IMR-90 (cell line): ENCODE measurements around the gene GJB4. TPM values are rescaled to one million over a fixed set of nuclear protein-coding genes. Genes with fewer than 3 reads are reported as not detected.

Experiments
- ATAC-seq: fragments of 200-7000 bp; cut with Tn5 transposase; 2 replicates; pipeline ENCODE4 v1.9.1; 2020; ENCODE audit warnings: low read depth, mild to moderate bottlenecking, moderate library complexity
- BruUV-seq: library from RNA; stranded (reverse); fragments of 400-500 nt; replicated peaks from 2 replicates; lab custom pipeline; 2021; lab: Mats Ljungman, UMichigan
- CTCF ChIA-PET: fragments of 300-600 bp; formaldehyde crosslinking; extraction: SDS; loops from one replicate; lab custom pipeline; 2021; ENCODE audit warnings: antibody characterized with exemption; lab: Yijun Ruan, JAX
- POLR2A ChIA-PET: fragments of 300-600 bp; sonication (Branson Sonifier 250); formaldehyde crosslinking; loops from one replicate; lab custom pipeline; 2022; ENCODE audit warnings: antibody characterized with exemption; ENCODE audit not compliant: unreplicated experiment; lab: Charles Lee
- DNase-seq: peaks from one replicate; pipeline ENCODE4 v3.0.0; 2013
- H2AFZ ChIP-seq: replicated peaks from 2 replicates; pipeline ENCODE3; 2013; ENCODE audit warnings: low read length, mild to moderate bottlenecking; ENCODE audit not compliant: poor library complexity
- H2AK5ac ChIP-seq: 2 replicates; pipeline ENCODE4 v1.6.1; 2013; ENCODE audit warnings: low read depth, low read length, inconsistent platforms
- H2AK9ac ChIP-seq: replicated peaks from 2 replicates; pipeline ENCODE3; 2013; ENCODE audit warnings: mild to moderate bottlenecking, low read depth, low read length, moderate library complexity; ENCODE audit not compliant: poor library complexity
- H2BK120ac ChIP-seq: 2 replicates; pipeline ENCODE4 v1.6.1; 2013; ENCODE audit warnings: low read depth, low read length, inconsistent platforms
- H2BK15ac ChIP-seq: 3 replicates; pipeline ENCODE4 v1.6.1; 2013; ENCODE audit warnings: low read depth, low read length, inconsistent platforms
- H2BK20ac ChIP-seq: 2 replicates; pipeline ENCODE4 v1.6.1; 2013; ENCODE audit warnings: low read depth, mild to moderate bottlenecking, inconsistent platforms, low read length, moderate library complexity
- H2BK5ac ChIP-seq: 2 replicates; pipeline ENCODE4 v1.6.1; 2013; ENCODE audit warnings: mild to moderate bottlenecking, low read depth, low read length, inconsistent platforms; ENCODE audit not compliant: poor library complexity, severe bottlenecking
- H3K14ac ChIP-seq: replicated peaks from 2 replicates; pipeline ENCODE4 v1.6.1; 2013; ENCODE audit warnings: low read depth, low read length, inconsistent platforms
- H3K18ac ChIP-seq: 2 replicates; pipeline ENCODE4 v1.6.1; 2013; ENCODE audit warnings: low read depth, low read length, control low read depth
- H3K23ac ChIP-seq: 2 replicates; pipeline ENCODE4 v1.6.1; 2013; ENCODE audit warnings: low read depth, low read length, inconsistent platforms
- H3K27ac ChIP-seq: 2 replicates; pipeline ENCODE4 v1.5.1; 2013; ENCODE audit warnings: mild to moderate bottlenecking, control low read depth, low read length; ENCODE audit not compliant: insufficient read depth
- H3K27me3 ChIP-seq: 2 replicates; pipeline ENCODE4 v1.6.1; 2013; ENCODE audit warnings: low read length; ENCODE audit not compliant: control insufficient read depth, insufficient read depth
- H3K36me3 ChIP-seq: 2 replicates; pipeline ENCODE4 v1.6.1; 2013; ENCODE audit warnings: low read length, mixed read lengths; ENCODE audit not compliant: control insufficient read depth, insufficient read depth
- H3K4ac ChIP-seq: 2 replicates; pipeline ENCODE4 v1.6.1; 2013; ENCODE audit warnings: low read depth, low read length, inconsistent platforms
- H3K4me1 ChIP-seq: 2 replicates; pipeline ENCODE4 v1.6.1; 2013; ENCODE audit warnings: low read length, mixed read lengths; ENCODE audit not compliant: control insufficient read depth, insufficient read depth
- H3K4me2 ChIP-seq: 2 replicates; pipeline ENCODE4 v1.6.1; 2013; ENCODE audit warnings: low read depth, mild to moderate bottlenecking, control low read depth, low read length, moderate library complexity
- H3K4me3 ChIP-seq: 2 replicates; pipeline ENCODE4 v1.5.1; 2013; ENCODE audit warnings: low read depth, mild to moderate bottlenecking, control low read depth, low read length, moderate library complexity; ENCODE audit not compliant: insufficient read depth
- H3K56ac ChIP-seq: 2 replicates; pipeline ENCODE4 v1.6.1; 2013; ENCODE audit warnings: low read length, inconsistent platforms; ENCODE audit not compliant: insufficient read depth; ENCODE audit errors: extremely low read depth
- H3K79me1 ChIP-seq, 2 experiments: 2 replicates each; pipeline ENCODE4 v1.6.1; 2013; ENCODE audit warnings: low read length in 2 of 2, inconsistent platforms in 1 of 2, low read depth in 1 of 2
- H3K9ac ChIP-seq: 2 replicates; pipeline ENCODE4 v1.6.1; 2013; ENCODE audit warnings: low read depth, low read length, control low read depth
- H3K9me1 ChIP-seq: 2 replicates; pipeline ENCODE4 v1.6.1; 2013; ENCODE audit warnings: low read length, inconsistent platforms; ENCODE audit not compliant: insufficient read depth
- H3K9me3 ChIP-seq: 2 replicates; pipeline ENCODE4 v1.6.1; 2013; ENCODE audit warnings: low read length; ENCODE audit not compliant: control insufficient read depth, insufficient read depth
- H4K20me1 ChIP-seq: 2 replicates; pipeline ENCODE4 v1.6.1; 2013; ENCODE audit warnings: low read length, inconsistent platforms; ENCODE audit not compliant: insufficient read depth
- H4K5ac ChIP-seq: 2 replicates; pipeline ENCODE4 v1.6.1; 2013; ENCODE audit warnings: mild to moderate bottlenecking, low read depth, low read length, control low read depth
- H4K8ac ChIP-seq, 2 experiments: 2 replicates each; pipeline ENCODE4 v1.6.1; 2013; ENCODE audit warnings: low read depth in 2 of 2, low read length in 2 of 2, control low read depth in 1 of 2, inconsistent platforms in 1 of 2
- H4K91ac ChIP-seq: 2 replicates; pipeline ENCODE4 v1.6.1; 2013; ENCODE audit warnings: low read depth, low read length, inconsistent platforms; ENCODE audit not compliant: insufficient read depth
- ELK1 ChIP-seq: fragments of 150-350 bp; IDR thresholded peaks from 2 replicates; pipeline ENCODE4 v1.6.1; 2016; ENCODE audit warnings: low read depth, mild to moderate bottlenecking, low read length, moderate library complexity, borderline replicate concordance
- MAFK ChIP-seq: IDR thresholded peaks from 2 replicates; pipeline ENCODE4 v1.6.1; 2012; ENCODE audit warnings: low read depth, low read length, improper control_type of control experiment
- MAZ ChIP-seq: IDR thresholded peaks from 2 replicates; pipeline ENCODE4 v1.6.1; 2012; ENCODE audit warnings: low read depth, mild to moderate bottlenecking, low read length, improper control_type of control experiment, moderate library complexity, borderline replicate concordance
- RAD21 ChIP-seq: IDR thresholded peaks from 2 replicates; pipeline ENCODE4 v1.6.1; 2012; ENCODE audit warnings: low read length, improper control_type of control experiment
- RCOR1 ChIP-seq: IDR thresholded peaks from 2 replicates; pipeline ENCODE4 v1.6.1; 2012; ENCODE audit warnings: mild to moderate bottlenecking, low read length, improper control_type of control experiment; ENCODE audit not compliant: insufficient replicate concordance
- RFX5 ChIP-seq: IDR thresholded peaks from 2 replicates; pipeline ENCODE4 v1.8.0; 2012; ENCODE audit warnings: low read depth, mild to moderate bottlenecking, low read length, moderate library complexity
- WGBS, 2 experiments: methylation state at CpG; one replicate each; pipeline versions ENCODE4 v1.1.5 to v1.1.7; 2013; ENCODE audit warnings: missing lambda C conversion rate in 2 of 2; ENCODE audit not compliant: insufficient read length in 1 of 2; ENCODE audit errors: extremely low coverage in 2 of 2; 5-methylcytosine and 5-hydroxymethylcytosine counted together
- dilution Hi-C: fragments of 300-500 bp; cut with HindIII; formaldehyde crosslinking; loops from one replicate; pipeline ENCODE4 v1.14.3; 2018; ENCODE audit warnings: low sequenced_read_pairs; ENCODE audit not compliant: unreplicated experiment
- in situ Hi-C: fragments of 300-500 bp; cut with MboI; formaldehyde crosslinking; loops from 3 replicates; pipeline ENCODE4 v1.14.3; 2019; ENCODE audit warnings: low sequenced_read_pairs, inconsistent platforms, mixed read lengths
- intact Hi-C: fragments of 100-400 bp; cut with micrococcal nuclease; formaldehyde crosslinking; loops from 2 replicates; pipeline ENCODE4 v1.10.0; 2022
- polyA plus RNA-seq, 3 experiments: library from polyadenylated mRNA; depleted of rRNA; stranded (reverse); fragments of >200 nt; gene quantifications; 2 replicates each; pipeline ENCODE4 v1.2.3, GENCODE V29; 2012; ENCODE audit warnings: low replicate concordance in 1 of 3
- total RNA-seq: library from RNA; depleted of rRNA; stranded (reverse); fragments of >200 nt; gene quantifications from 2 replicates; pipeline ENCODE4 v1.2.3, GENCODE V29; 2012

GJB4 gene
- total and polyA plus RNA-seq, 2 of the 4 experiments (the other 2 are of a cell fraction), result not detected

GRCh38 chr1:34712007-34712688 lies 47.4 kb upstream of the GJB4 start:
- no peak overlapping the region for H3K23ac ChIP-seq
- no peak overlapping the region for H3K56ac ChIP-seq
- in situ Hi-C loops, result no loop called here
- DNase-seq, result no peak
- H3K36me3 ChIP-seq, result no peaks in the 10 kb centered on the region
- POLR2A ChIA-PET, result no interaction called here
- TF ChIP-seq ELK1 (no peak), RCOR1 (no peak), RFX5 (no peak), MAZ (no peak), MAFK (no peak), RAD21 (no peak)
- no TSS peak for BruUV-seq
- no peak overlapping the region for H3K4me2 ChIP-seq
- no peaks in the 10 kb centered on the region for H3K9me3 ChIP-seq
- H2BK5ac ChIP-seq, result no peak overlapping the region
- no peak overlapping the region for H2AK5ac ChIP-seq
- H4K5ac ChIP-seq, result no peak overlapping the region
- H2BK120ac ChIP-seq, result no peak overlapping the region
- no peak overlapping the region for H4K8ac ChIP-seq
- no peaks in the 10 kb centered on the region for H3K27me3 ChIP-seq
- no peak overlapping the region for H2BK15ac ChIP-seq
- dilution Hi-C loops, result no loop called here
- H2BK20ac ChIP-seq, result no peak overlapping the region
- no peak for ATAC-seq
- no peak overlapping the region for H3K4me3 ChIP-seq
- H3K79me1 ChIP-seq, result no peaks in the 10 kb centered on the region
- CTCF ChIA-PET, result no interaction called here
- intact Hi-C loops, result no loop called here
- no peaks in the 10 kb centered on the region for H4K20me1 ChIP-seq
- H3K14ac ChIP-seq, result no peak overlapping the region
- H2AFZ ChIP-seq, result no peak overlapping the region
- no peak overlapping the region for H3K4ac ChIP-seq
- H3K4me1 ChIP-seq, result no peaks in the 10 kb centered on the region
- H2AK9ac ChIP-seq, result no peak overlapping the region
- no peak overlapping the region for H3K9ac ChIP-seq
- H3K27ac ChIP-seq, result no peak overlapping the region
- no peak overlapping the region for H4K91ac ChIP-seq
- no peak overlapping the region for H3K18ac ChIP-seq
- no peaks in the 10 kb centered on the region for H3K9me1 ChIP-seq
- 20% methylated on average over 1 of the region's 7 CpGs; no CpG with 5 or more reads in 1 of the 2 experiments for WGBS, 2 experiments
